A549 (cell line): Measurements from ENCODE around the gene PITPNC1.

Source experiments
- EP300 ChIP-seq, 2 experiments: fragments of >200 bp; sonication (Bioruptor Twin); formaldehyde crosslinking; IDR thresholded peaks; 2 replicates in 1 of 2; 3 replicates in 1 of 2; pipeline ENCODE4 v1.6.1; 2016 to 2017
- MYC ChIP-seq: IDR thresholded peaks from 2 replicates; pipeline ENCODE4 v1.6.1; 2012; ENCODE audit warnings: mild to moderate bottlenecking, inconsistent platforms, low read length, improper control_type of control experiment, borderline replicate concordance
- POLR2A ChIP-seq: IDR thresholded peaks from 2 replicates; pipeline ENCODE4 v1.6.1; 2012; ENCODE audit warnings: mild to moderate bottlenecking, low read length
- RARB ChIP-seq: fragments of 250-450 bp; sonication (Bioruptor Pico); IDR thresholded peaks from 2 replicates; pipeline ENCODE4 v1.8.0; 2021; ENCODE audit warnings: mild to moderate bottlenecking, moderate library complexity
- TF ChIP-seq, protein P1 (sequence below): fragments of >200 bp; sonication (Bioruptor Twin); formaldehyde crosslinking; IDR thresholded peaks from 3 replicates; pipeline ENCODE4 v1.5.1; 2016
- TF ChIP-seq, protein P2 (sequence below): IDR thresholded peaks from 2 replicates; pipeline ENCODE4 v1.6.1; 2012

DNA sequence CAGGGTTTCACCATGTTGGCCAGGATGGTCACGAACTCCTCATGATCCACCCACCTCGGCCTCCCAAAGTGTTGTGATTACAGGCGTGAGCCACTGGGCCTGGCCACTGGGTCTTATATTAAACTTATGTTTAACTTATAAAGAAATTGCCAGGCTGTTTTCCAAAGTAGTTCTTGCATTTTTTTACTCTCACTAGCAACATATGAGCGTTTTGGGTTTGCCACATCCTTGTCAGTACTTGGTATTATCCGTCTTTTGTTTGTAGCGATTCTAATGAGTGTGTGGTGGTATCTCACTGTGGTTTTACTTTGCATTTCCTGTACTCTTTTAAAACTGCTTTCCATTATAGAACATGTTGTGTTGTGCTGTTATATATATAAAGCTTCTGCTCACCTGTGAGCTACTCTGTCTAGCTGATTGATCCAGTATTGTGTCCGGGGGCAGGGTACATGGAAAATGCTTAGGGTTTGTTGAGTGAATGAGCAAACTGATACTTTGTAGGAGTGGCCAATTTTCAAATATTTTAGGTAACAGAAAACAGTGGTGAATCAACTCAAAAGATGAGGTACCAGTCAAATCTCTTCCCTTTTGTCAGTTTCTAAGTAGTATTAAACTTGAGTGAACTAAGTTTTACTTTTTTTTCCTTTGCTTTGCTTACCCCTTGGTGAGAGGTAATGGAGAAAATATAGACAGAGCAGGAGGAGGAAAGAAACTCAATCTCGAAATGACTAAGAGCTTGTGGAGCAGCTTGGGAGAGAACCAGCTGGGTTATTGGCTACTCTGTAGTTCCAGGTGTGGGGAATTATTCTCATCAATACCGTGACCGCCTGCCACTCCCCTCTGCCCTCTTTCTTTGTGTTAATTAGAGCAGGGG lies 75.8 kb downstream of the PITPNC1 start:
- TF ChIP-seq, protein P1, sequence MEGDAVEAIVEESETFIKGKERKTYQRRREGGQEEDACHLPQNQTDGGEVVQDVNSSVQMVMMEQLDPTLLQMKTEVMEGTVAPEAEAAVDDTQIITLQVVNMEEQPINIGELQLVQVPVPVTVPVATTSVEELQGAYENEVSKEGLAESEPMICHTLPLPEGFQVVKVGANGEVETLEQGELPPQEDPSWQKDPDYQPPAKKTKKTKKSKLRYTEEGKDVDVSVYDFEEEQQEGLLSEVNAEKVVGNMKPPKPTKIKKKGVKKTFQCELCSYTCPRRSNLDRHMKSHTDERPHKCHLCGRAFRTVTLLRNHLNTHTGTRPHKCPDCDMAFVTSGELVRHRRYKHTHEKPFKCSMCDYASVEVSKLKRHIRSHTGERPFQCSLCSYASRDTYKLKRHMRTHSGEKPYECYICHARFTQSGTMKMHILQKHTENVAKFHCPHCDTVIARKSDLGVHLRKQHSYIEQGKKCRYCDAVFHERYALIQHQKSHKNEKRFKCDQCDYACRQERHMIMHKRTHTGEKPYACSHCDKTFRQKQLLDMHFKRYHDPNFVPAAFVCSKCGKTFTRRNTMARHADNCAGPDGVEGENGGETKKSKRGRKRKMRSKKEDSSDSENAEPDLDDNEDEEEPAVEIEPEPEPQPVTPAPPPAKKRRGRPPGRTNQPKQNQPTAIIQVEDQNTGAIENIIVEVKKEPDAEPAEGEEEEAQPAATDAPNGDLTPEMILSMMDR, result no peak
- no peak for TF ChIP-seq EP300 (IDR thresholded peaks at IDR 0.05)
- no peak for TF ChIP-seq RARB
- TF ChIP-seq MYC, result no peak
- TF ChIP-seq, protein P2, sequence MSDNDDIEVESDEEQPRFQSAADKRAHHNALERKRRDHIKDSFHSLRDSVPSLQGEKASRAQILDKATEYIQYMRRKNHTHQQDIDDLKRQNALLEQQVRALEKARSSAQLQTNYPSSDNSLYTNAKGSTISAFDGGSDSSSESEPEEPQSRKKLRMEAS, result no peak
- TF ChIP-seq POLR2A, result no peak
